ENCODE measurements around the gene NFE2L3. TPM values are rescaled to one million over a fixed set of nuclear protein-coding genes. Genes with fewer than 3 reads are reported as not detected.

Gene NFE2L3
- total and polyA plus RNA-seq, 2 of the 8 experiments (the other 6 are each of a cell fraction or from before 2014, with no cell fraction given) = 64.9 to 76.5 TPM

GRCh38 chr7:26155531-26156375, 3.8 kb downstream of the NFE2L3 start (continued):
- TF ChIP-seq CHD1 (IDR thresholded peaks at IDR 0.05; ENCODE audit: low read depth, low read length) = no peak
- no peak for TF ChIP-seq HDAC2 (IDR thresholded peaks at IDR 0.05; ENCODE audit: borderline replicate concordance in 1 of 2, low read depth in 2 of 2, low read length in 2 of 2)
- no peak for TF ChIP-seq TAF7 (optimal IDR thresholded peaks at IDR 0.05; ENCODE audit: borderline replicate concordance, low read depth, low read length)
- no peak for TF ChIP-seq GTF2F1 (IDR thresholded peaks at IDR 0.05; ENCODE audit: borderline replicate concordance, low read depth, low read length)
- TF ChIP-seq BCL11A (IDR thresholded peaks at IDR 0.05; ENCODE audit: low read depth in 2 of 2, low read length in 2 of 2) = no peak
- TF ChIP-seq CREB1 (IDR thresholded peaks at IDR 0.05) = no peak
- TF ChIP-seq SP4 (IDR thresholded peaks at IDR 0.05; ENCODE audit: low read length) = no peak
- no peak for TF ChIP-seq HDAC6 (IDR thresholded peaks at IDR 0.05; ENCODE audit: low read depth, low read length)
- TF ChIP-seq BACH1 (IDR thresholded peaks at IDR 0.05; ENCODE audit: low read length) = peak; percentile 10; the same call in 1 of the 2 replicates
- TF ChIP-seq EGR1 (IDR thresholded peaks at IDR 0.05; ENCODE audit: borderline replicate concordance, low read depth, low read length) = no peak
- TF ChIP-seq RFX5 (IDR thresholded peaks at IDR 0.05; ENCODE audit: borderline replicate concordance, low read depth, low read length) = no peak
- TF ChIP-seq SAP30 (IDR thresholded peaks at IDR 0.05; ENCODE audit: insufficient read depth, insufficient replicate concordance, low read length) = no peak
- TF ChIP-seq CHD2 (IDR thresholded peaks at IDR 0.05; ENCODE audit: low read length) = no peak
- no peak for TF ChIP-seq CEBPB (IDR thresholded peaks at IDR 0.05; ENCODE audit: low read depth, low read length)
- TF ChIP-seq ATF2 (IDR thresholded peaks at IDR 0.05; ENCODE audit: low read length) = no peak
- no peak for TF ChIP-seq EZH2 (IDR thresholded peaks at IDR 0.05; ENCODE audit: low read depth, low read length, severe bottlenecking)
- no peak for TF ChIP-seq TBP (IDR thresholded peaks at IDR 0.05; ENCODE audit: low read depth, low read length)
- no peak for TF ChIP-seq ZNF274 (IDR thresholded peaks at IDR 0.05; ENCODE audit: borderline replicate concordance, extremely low read depth, low read length)
- no peak for TF ChIP-seq SUZ12 (IDR thresholded peaks at IDR 0.05; ENCODE audit: low read length)
- no peak for TF ChIP-seq NRF1 (IDR thresholded peaks at IDR 0.05; ENCODE audit: low read depth, low read length)
- TF ChIP-seq JUND (IDR thresholded peaks at IDR 0.05; ENCODE audit: low read length) = peak; percentile 46
